ENCODE results near the gene TMEM63A.

DNA sequence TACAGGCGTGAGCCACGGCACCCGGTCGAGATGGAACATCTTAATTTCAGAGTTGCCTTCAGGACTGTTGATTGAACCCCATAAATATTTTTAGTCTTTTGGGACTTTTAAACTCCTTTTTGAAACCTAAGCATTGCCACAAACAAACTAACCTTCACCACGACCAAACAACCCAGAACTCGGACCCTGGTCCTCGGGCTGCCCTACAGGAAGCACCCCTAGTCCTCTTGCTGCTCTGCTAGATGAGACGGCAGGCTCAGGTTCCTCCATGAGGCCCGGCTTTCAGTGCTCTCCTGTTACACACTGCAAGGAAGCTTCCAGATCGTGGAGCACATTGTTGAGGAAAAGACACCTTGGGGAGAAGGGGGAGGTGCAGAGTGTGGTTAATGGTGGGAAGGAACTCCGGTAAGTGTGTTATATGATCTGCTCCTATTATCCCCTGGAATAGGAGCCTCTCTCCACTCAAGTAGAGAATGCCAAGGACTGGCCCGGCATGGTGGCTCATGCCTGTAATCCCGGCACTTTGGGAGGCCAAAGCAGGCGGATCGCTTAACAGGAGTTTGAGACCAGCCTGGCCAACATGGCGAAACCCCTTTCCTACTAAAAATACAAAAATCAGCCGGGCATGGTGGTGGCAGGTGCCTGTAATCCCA, 66.5 kb downstream of the TMEM63A start:
- TF ChIP-seq POLR2A (IDR thresholded peaks at IDR 0.05; ENCODE audit: low read depth), result no peak
- TF ChIP-seq, protein P1, sequence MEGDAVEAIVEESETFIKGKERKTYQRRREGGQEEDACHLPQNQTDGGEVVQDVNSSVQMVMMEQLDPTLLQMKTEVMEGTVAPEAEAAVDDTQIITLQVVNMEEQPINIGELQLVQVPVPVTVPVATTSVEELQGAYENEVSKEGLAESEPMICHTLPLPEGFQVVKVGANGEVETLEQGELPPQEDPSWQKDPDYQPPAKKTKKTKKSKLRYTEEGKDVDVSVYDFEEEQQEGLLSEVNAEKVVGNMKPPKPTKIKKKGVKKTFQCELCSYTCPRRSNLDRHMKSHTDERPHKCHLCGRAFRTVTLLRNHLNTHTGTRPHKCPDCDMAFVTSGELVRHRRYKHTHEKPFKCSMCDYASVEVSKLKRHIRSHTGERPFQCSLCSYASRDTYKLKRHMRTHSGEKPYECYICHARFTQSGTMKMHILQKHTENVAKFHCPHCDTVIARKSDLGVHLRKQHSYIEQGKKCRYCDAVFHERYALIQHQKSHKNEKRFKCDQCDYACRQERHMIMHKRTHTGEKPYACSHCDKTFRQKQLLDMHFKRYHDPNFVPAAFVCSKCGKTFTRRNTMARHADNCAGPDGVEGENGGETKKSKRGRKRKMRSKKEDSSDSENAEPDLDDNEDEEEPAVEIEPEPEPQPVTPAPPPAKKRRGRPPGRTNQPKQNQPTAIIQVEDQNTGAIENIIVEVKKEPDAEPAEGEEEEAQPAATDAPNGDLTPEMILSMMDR (IDR thresholded peaks at IDR 0.05), result no peak
